Measurements from ENCODE around the gene KCTD18.

The KCTD18 gene

GRCh38 chr2:200455958-200456421, 53.9 kb downstream of the KCTD18 start:
- H3K27me3 ChIP-seq (ENCODE audit: control insufficient read depth, insufficient read depth, low read length): no peaks in the 10 kb centered on the region
- peaks cover 30% of the 10 kb centered on the region for H3K4me1 ChIP-seq
- H3K27ac ChIP-seq: peak overlapping the region; percentile 88
- H3K4me2 ChIP-seq (ENCODE audit: low read length): peak overlapping the region; percentile 29
- TF ChIP-seq CTCF (IDR thresholded peaks at IDR 0.05): no peak
- H3K36me3 ChIP-seq (ENCODE audit: control insufficient read depth, insufficient read depth, low read length): no peaks in the 10 kb centered on the region
- H3K9ac ChIP-seq: no peak overlapping the region
- no peaks in the 10 kb centered on the region for H3K9me3 ChIP-seq (ENCODE audit: control insufficient read depth, low read length)
- no peaks in the 10 kb centered on the region for H3K79me2 ChIP-seq
- H2AFZ ChIP-seq: peak overlapping the region; percentile 18
- no peak overlapping the region for H3K4me3 ChIP-seq (ENCODE audit: low read depth, low read length)

- H3K36me3 ChIP-seq (ENCODE audit: control insufficient read depth, insufficient read depth, low read length): no peaks in the 10 kb centered on the region
- H2AFZ ChIP-seq: peak overlapping the region; percentile 18
- no peaks in the 10 kb centered on the region for H3K79me2 ChIP-seq
- peaks cover 30% of the 10 kb centered on the region for H3K4me1 ChIP-seq
- H3K27me3 ChIP-seq (ENCODE audit: control insufficient read depth, insufficient read depth, low read length): no peaks in the 10 kb centered on the region
- no peaks in the 10 kb centered on the region for H3K9me3 ChIP-seq (ENCODE audit: control insufficient read depth, low read length)
- no peak for TF ChIP-seq CTCF (IDR thresholded peaks at IDR 0.05)
- peak overlapping the region; percentile 88 for H3K27ac ChIP-seq
- peak overlapping the region; percentile 29 for H3K4me2 ChIP-seq (ENCODE audit: low read length)
- H3K4me3 ChIP-seq (ENCODE audit: low read depth, low read length): no peak overlapping the region
- no peak overlapping the region for H3K9ac ChIP-seq
Measured at GRCh38 chr2:200454927-200455801, 54.7 kb downstream of the KCTD18 start.

- Histone ChIP-seq H3K4me1 (peaks cover 30% of the 10 kb centered on the region), H2AFZ (no peak overlapping the region), H3K4me3 (ENCODE audit: low read depth, low read length) (no peak overlapping the region), H3K4me2 (ENCODE audit: low read length) (no peak overlapping the region), H3K36me3 (ENCODE audit: control insufficient read depth, insufficient read depth, low read length) (no peaks in the 10 kb centered on the region), H3K27me3 (ENCODE audit: control insufficient read depth, insufficient read depth, low read length) (no peaks in the 10 kb centered on the region), H3K79me2 (no peaks in the 10 kb centered on the region), H3K9me3 (ENCODE audit: control insufficient read depth, low read length) (no peaks in the 10 kb centered on the region), H3K9ac (no peak overlapping the region), H3K27ac (no peak overlapping the region)
- TF ChIP-seq CTCF (IDR thresholded peaks at IDR 0.05): no peak
Measured at GRCh38 chr2:200453853-200454534, 55.9 kb downstream of the KCTD18 start.

GRCh38 chr2:200453142-200453852, 56.6 kb downstream of the KCTD18 start:
- H3K9ac ChIP-seq: no peak overlapping the region
- H3K27me3 ChIP-seq (ENCODE audit: control insufficient read depth, insufficient read depth, low read length): no peaks in the 10 kb centered on the region
- H3K4me3 ChIP-seq (ENCODE audit: low read depth, low read length): no peak overlapping the region
- no peaks in the 10 kb centered on the region for H3K36me3 ChIP-seq (ENCODE audit: control insufficient read depth, insufficient read depth, low read length)
- no peaks in the 10 kb centered on the region for H3K9me3 ChIP-seq (ENCODE audit: control insufficient read depth, low read length)
- no peak overlapping the region for H3K27ac ChIP-seq
- peaks cover 28% of the 10 kb centered on the region for H3K4me1 ChIP-seq
- no peaks in the 10 kb centered on the region for H3K79me2 ChIP-seq
- TF ChIP-seq CTCF (IDR thresholded peaks at IDR 0.05): no peak
- H3K4me2 ChIP-seq (ENCODE audit: low read length): no peak overlapping the region
- H2AFZ ChIP-seq: no peak overlapping the region
